ENCODE results near the gene IP6K3.

Gene IP6K3

GRCh38 chr6:33720998-33721397 is 25.7 kb downstream of the IP6K3 start:
- no peak for DNase-seq

- DNase-seq = no peak
Measured at GRCh38 chr6:33719326-33719987, 27.2 kb downstream of the IP6K3 start.

- no peak for DNase-seq
Measured at GRCh38 chr6:33718713-33719112, 28.0 kb downstream of the IP6K3 start.

GRCh38 chr6:33717934-33718455 is 28.7 kb downstream of the IP6K3 start:
- peak; percentile 77 for DNase-seq

- no peak for DNase-seq
Measured at GRCh38 chr6:33716890-33717632, 29.6 kb downstream of the IP6K3 start.

GRCh38 chr6:33716379-33716778 is 30.3 kb downstream of the IP6K3 start:
- no peak for DNase-seq

- no peak for DNase-seq
Measured at GRCh38 chr6:33714385-33715040, 32.2 kb downstream of the IP6K3 start.

GRCh38 chr6:33713786-33714185 is 32.9 kb downstream of the IP6K3 start:
- no peak for DNase-seq

GRCh38 chr6:33712914-33713313 is 33.8 kb downstream of the IP6K3 start:
- DNase-seq = no peak

- peak; percentile 98 for DNase-seq
Measured at GRCh38 chr6:33711140-33712129, 35.3 kb downstream of the IP6K3 start, which contains the start of gene UQCC2. Gene UQCC2 (minus strand): TSS chr6:33711700. CDS start chr6:33711686, 14 bp downstream.

GRCh38 chr6:33710296-33711121 is 36.2 kb downstream of the IP6K3 start:
- no peak for DNase-seq

- DNase-seq = no peak
Measured at GRCh38 chr6:33709605-33710295, 37.0 kb downstream of the IP6K3 start.

GRCh38 chr6:33708516-33709204 is 38.0 kb downstream of the IP6K3 start:
- DNase-seq = no peak

GRCh38 chr6:33707771-33708170 is 38.9 kb downstream of the IP6K3 start:
- DNase-seq = no peak

- DNase-seq = no peak
Measured at GRCh38 chr6:33705955-33706725, 40.6 kb downstream of the IP6K3 start.

GRCh38 chr6:33705268-33705885 is 41.3 kb downstream of the IP6K3 start:
- no peak for DNase-seq

GRCh38 chr6:33704215-33705066 is 42.3 kb downstream of the IP6K3 start:
- no peak for DNase-seq
